GM12878 (cell line): ENCODE measurements around the gene TUBA8. TPM values are rescaled to one million over a fixed set of nuclear protein-coding genes. Genes with fewer than 3 reads are reported as not detected.

Experiments
- BACH1 ChIP-seq: fragments of 450-650 bp; IDR thresholded peaks from 2 replicates; pipeline ENCODE4 v1.6.1; 2017; ENCODE audit warnings: mild to moderate bottlenecking, borderline replicate concordance
- BCL11A ChIP-seq: IDR thresholded peaks from 2 replicates; pipeline ENCODE4 v1.6.1; 2011; ENCODE audit warnings: low read depth, low read length
- BHLHE40 ChIP-seq, 2 experiments: fragments of 450-650 bp in 1 of 2; IDR thresholded peaks; 2 replicates each; pipeline ENCODE4 v1.6.1; 2011 to 2017; ENCODE audit warnings: low read depth in 2 of 2, borderline replicate concordance in 1 of 2, improper control_type of control experiment in 1 of 2, low read length in 1 of 2, mild to moderate bottlenecking in 1 of 2
- FOXK2 ChIP-seq: fragments of 450-650 bp; IDR thresholded peaks from 2 replicates; pipeline ENCODE4 v1.6.1; 2017; ENCODE audit warnings: mild to moderate bottlenecking, moderate library complexity
- IKZF1 ChIP-seq: fragments of 450-650 bp; conservative IDR thresholded peaks from 2 replicates; pipeline ENCODE4 v1.6.1; 2017; ENCODE audit warnings: antibody characterized with exemption, mild to moderate bottlenecking
- NR2C1 ChIP-seq: fragments of 450-650 bp; IDR thresholded peaks from 2 replicates; pipeline ENCODE4 v1.6.1; 2017; ENCODE audit warnings: antibody characterized with exemption, mild to moderate bottlenecking, moderate library complexity
- NRF1 ChIP-seq: conservative IDR thresholded peaks from 2 replicates; pipeline ENCODE4 v1.6.1; 2011; ENCODE audit warnings: mild to moderate bottlenecking, low read depth, low read length, improper control_type of control experiment
- PML ChIP-seq: IDR thresholded peaks from 2 replicates; pipeline ENCODE4 v1.6.1; 2012; ENCODE audit warnings: low read length, inconsistent platforms
- RUNX3 ChIP-seq: IDR thresholded peaks from 2 replicates; pipeline ENCODE4 v1.6.1; 2012; ENCODE audit warnings: low read length, inconsistent platforms
- SP1 ChIP-seq: IDR thresholded peaks from one replicate; pipeline ENCODE4 v1.6.1; 2011; ENCODE audit warnings: low read depth, low read length
- SPI1 ChIP-seq: IDR thresholded peaks from 2 replicates; pipeline ENCODE4 v1.6.1; 2011; ENCODE audit warnings: low read depth, mild to moderate bottlenecking, low read length, moderate library complexity, borderline replicate concordance; ENCODE audit not compliant: insufficient read depth
- SREBF2 ChIP-seq: IDR thresholded peaks from 2 replicates; pipeline ENCODE4 v1.6.1; 2012; ENCODE audit warnings: mild to moderate bottlenecking, low read length
- ZNF217 ChIP-seq: fragments of 450-650 bp; IDR thresholded peaks from 2 replicates; pipeline ENCODE4 v1.6.1; 2017; ENCODE audit warnings: antibody characterized with exemption, mild to moderate bottlenecking
- polyA plus RNA-seq, 11 experiments: library from polyadenylated mRNA; depleted of rRNA in 4 of 11; unstranded in 6 of 11; stranded (reverse) in 5 of 11; fragments of >200 nt; fragmentation: Nextera tagmentation in 4 of 11; fragmentation: Illumina TruSeq in 1 of 11; extraction: Ambion mirVana in 4 of 11; extraction: Trizol in 1 of 11; gene quantifications; 1 replicate in 1 of 11; 2 replicates in 10 of 11; pipeline versions ENCODE4 v1.2.1 to v1.2.3, GENCODE V29; 2011 to 2016; ENCODE audit warnings: inconsistent platforms in 2 of 11, missing spikeins in 2 of 11, low read depth in 1 of 11
- total RNA-seq, 4 experiments: library from RNA; depleted of rRNA in 3 of 4; stranded (reverse); fragments of >200 nt in 3 of 4; fragmentation: Illumina TruSeq in 1 of 4; extraction: Trizol in 1 of 4; gene quantifications; 2 replicates each; pipeline versions ENCODE4 v1.2.1 to v1.2.3, GENCODE V29; 2013 to 2021
- TF ChIP-seq, protein P1 (sequence below): IDR thresholded peaks from 2 replicates; pipeline ENCODE4 v1.6.1; 2012; ENCODE audit warnings: mild to moderate bottlenecking, low read depth, low read length
- TF ChIP-seq, protein P2 (sequence below), 3 experiments: IDR thresholded peaks in 2 of 3; conservative IDR thresholded peaks in 1 of 3; 2 replicates each; pipeline ENCODE4 v1.5.1; 2011; ENCODE audit warnings: low read depth in 3 of 3, low read length in 3 of 3, mild to moderate bottlenecking in 3 of 3, control low read depth in 2 of 3, moderate library complexity in 2 of 3, inconsistent platforms in 1 of 3, mixed read lengths in 1 of 3; ENCODE audit not compliant: control insufficient read depth in 2 of 3, insufficient read depth in 1 of 3; ENCODE audit errors: extremely low read depth in 1 of 3
- TF ChIP-seq, protein P3 (sequence below): fragments of 450-650 bp; IDR thresholded peaks from 2 replicates; pipeline ENCODE4 v1.6.1; 2018; ENCODE audit warnings: borderline replicate concordance, mild to moderate bottlenecking; ENCODE audit not compliant: partially characterized antibody
- TF ChIP-seq, protein P4 (sequence below): fragments of 450-650 bp; formaldehyde crosslinking; IDR thresholded peaks from 2 replicates; pipeline ENCODE4 v1.5.0; 2022; ENCODE audit warnings: mild to moderate bottlenecking, missing genetic modification characterization

The TUBA8 gene
- total and polyA plus RNA-seq, 10 of the 15 experiments (the other 5 are each of a cell fraction or from before 2014, with no cell fraction given): 2.2 to 30.3 (median 21.0) TPM

DNA sequence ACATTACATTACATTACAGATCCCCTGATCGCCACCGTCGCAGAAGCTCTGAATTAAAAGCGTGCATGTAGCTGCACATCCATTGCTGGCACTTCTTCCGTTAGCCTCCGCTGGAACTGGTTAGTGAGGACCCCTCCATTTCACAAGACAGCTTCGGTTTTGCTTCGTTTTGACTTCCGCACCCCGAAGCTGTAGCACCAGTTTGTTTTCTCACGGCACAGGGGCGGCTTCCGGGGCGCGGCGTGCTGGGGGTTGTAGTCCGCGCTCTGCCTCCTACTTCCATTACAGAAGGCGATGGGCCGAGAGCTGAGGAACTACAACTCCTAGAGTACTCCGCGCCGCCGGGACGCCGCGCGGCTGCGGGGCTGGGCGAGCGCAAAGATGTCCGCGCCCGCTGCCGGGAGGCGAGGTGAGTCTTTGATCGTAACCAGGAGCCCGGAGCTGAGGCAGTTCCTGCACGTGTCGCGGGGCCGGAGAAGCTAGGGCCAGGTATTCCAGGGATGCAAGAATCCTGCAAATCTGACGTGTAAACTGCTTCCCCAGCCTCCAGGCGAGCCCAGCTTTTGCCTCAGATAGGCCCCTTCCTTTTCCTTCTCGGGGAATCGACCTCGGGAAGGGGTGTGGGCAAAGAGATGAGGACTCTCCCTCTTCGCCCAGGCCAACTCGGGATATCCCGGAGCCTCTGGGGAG, 32.8 kb upstream of the TUBA8 start, which contains the start of gene PEX26 (continued):
- TF ChIP-seq, protein P1, sequence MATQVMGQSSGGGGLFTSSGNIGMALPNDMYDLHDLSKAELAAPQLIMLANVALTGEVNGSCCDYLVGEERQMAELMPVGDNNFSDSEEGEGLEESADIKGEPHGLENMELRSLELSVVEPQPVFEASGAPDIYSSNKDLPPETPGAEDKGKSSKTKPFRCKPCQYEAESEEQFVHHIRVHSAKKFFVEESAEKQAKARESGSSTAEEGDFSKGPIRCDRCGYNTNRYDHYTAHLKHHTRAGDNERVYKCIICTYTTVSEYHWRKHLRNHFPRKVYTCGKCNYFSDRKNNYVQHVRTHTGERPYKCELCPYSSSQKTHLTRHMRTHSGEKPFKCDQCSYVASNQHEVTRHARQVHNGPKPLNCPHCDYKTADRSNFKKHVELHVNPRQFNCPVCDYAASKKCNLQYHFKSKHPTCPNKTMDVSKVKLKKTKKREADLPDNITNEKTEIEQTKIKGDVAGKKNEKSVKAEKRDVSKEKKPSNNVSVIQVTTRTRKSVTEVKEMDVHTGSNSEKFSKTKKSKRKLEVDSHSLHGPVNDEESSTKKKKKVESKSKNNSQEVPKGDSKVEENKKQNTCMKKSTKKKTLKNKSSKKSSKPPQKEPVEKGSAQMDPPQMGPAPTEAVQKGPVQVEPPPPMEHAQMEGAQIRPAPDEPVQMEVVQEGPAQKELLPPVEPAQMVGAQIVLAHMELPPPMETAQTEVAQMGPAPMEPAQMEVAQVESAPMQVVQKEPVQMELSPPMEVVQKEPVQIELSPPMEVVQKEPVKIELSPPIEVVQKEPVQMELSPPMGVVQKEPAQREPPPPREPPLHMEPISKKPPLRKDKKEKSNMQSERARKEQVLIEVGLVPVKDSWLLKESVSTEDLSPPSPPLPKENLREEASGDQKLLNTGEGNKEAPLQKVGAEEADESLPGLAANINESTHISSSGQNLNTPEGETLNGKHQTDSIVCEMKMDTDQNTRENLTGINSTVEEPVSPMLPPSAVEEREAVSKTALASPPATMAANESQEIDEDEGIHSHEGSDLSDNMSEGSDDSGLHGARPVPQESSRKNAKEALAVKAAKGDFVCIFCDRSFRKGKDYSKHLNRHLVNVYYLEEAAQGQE: no peak
- no peak for TF ChIP-seq RUNX3
- TF ChIP-seq NRF1: no peak
- TF ChIP-seq IKZF1: peak; percentile 99
- TF ChIP-seq FOXK2: peak; percentile 53
- TF ChIP-seq BCL11A: no peak
- peak; percentile 39 for TF ChIP-seq SP1
- TF ChIP-seq, protein P2, sequence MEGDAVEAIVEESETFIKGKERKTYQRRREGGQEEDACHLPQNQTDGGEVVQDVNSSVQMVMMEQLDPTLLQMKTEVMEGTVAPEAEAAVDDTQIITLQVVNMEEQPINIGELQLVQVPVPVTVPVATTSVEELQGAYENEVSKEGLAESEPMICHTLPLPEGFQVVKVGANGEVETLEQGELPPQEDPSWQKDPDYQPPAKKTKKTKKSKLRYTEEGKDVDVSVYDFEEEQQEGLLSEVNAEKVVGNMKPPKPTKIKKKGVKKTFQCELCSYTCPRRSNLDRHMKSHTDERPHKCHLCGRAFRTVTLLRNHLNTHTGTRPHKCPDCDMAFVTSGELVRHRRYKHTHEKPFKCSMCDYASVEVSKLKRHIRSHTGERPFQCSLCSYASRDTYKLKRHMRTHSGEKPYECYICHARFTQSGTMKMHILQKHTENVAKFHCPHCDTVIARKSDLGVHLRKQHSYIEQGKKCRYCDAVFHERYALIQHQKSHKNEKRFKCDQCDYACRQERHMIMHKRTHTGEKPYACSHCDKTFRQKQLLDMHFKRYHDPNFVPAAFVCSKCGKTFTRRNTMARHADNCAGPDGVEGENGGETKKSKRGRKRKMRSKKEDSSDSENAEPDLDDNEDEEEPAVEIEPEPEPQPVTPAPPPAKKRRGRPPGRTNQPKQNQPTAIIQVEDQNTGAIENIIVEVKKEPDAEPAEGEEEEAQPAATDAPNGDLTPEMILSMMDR (IDR thresholded peaks at IDR 0.05 in 2 of 3, conservative IDR thresholded peaks at IDR 0.05 in 1 of 3; ENCODE audit: control insufficient read depth in 2 of 3, extremely low read depth in 1 of 3, insufficient read depth in 1 of 3, low read depth in 3 of 3, low read length in 3 of 3): no peak
- no peak for TF ChIP-seq SREBF2
- TF ChIP-seq, protein P3, sequence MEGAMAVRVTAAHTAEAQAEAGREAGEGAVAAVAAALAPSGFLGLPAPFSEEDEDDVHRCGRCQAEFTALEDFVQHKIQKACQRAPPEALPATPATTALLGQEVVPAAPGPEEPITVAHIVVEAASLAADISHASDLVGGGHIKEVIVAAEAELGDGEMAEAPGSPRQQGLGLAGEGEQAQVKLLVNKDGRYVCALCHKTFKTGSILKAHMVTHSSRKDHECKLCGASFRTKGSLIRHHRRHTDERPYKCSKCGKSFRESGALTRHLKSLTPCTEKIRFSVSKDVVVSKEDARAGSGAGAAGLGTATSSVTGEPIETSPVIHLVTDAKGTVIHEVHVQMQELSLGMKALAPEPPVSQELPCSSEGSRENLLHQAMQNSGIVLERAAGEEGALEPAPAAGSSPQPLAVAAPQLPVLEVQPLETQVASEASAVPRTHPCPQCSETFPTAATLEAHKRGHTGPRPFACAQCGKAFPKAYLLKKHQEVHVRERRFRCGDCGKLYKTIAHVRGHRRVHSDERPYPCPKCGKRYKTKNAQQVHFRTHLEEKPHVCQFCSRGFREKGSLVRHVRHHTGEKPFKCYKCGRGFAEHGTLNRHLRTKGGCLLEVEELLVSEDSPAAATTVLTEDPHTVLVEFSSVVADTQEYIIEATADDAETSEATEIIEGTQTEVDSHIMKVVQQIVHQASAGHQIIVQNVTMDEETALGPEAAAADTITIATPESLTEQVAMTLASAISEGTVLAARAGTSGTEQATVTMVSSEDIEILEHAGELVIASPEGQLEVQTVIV: peak; percentile 96
- TF ChIP-seq, protein P4, sequence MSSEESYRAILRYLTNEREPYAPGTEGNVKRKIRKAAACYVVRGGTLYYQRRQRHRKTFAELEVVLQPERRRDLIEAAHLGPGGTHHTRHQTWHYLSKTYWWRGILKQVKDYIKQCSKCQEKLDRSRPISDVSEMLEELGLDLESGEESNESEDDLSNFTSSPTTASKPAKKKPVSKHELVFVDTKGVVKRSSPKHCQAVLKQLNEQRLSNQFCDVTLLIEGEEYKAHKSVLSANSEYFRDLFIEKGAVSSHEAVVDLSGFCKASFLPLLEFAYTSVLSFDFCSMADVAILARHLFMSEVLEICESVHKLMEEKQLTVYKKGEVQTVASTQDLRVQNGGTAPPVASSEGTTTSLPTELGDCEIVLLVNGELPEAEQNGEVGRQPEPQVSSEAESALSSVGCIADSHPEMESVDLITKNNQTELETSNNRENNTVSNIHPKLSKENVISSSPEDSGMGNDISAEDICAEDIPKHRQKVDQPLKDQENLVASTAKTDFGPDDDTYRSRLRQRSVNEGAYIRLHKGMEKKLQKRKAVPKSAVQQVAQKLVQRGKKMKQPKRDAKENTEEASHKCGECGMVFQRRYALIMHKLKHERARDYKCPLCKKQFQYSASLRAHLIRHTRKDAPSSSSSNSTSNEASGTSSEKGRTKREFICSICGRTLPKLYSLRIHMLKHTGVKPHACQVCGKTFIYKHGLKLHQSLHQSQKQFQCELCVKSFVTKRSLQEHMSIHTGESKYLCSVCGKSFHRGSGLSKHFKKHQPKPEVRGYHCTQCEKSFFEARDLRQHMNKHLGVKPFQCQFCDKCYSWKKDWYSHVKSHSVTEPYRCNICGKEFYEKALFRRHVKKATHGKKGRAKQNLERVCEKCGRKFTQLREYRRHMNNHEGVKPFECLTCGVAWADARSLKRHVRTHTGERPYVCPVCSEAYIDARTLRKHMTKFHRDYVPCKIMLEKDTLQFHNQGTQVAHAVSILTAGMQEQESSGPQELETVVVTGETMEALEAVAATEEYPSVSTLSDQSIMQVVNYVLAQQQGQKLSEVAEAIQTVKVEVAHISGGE: peak; percentile 38; the same call in 1 of the 2 replicates
- no peak; the same call in 1 of the 2 replicates for TF ChIP-seq BACH1
- peak; percentile 77 for TF ChIP-seq NR2C1
- peak; percentile 59; the same call in 1 of the 2 replicates for TF ChIP-seq PML
- peak in 1 of 2 experiments; percentile 59; a peak in 2 of 4 replicates for TF ChIP-seq BHLHE40 (IDR thresholded peaks at IDR 0.05; ENCODE audit: borderline replicate concordance in 1 of 2, low read depth in 2 of 2, low read length in 1 of 2)
- no peak for TF ChIP-seq ZNF217
- peak; percentile 54; the same call in 1 of the 2 replicates for TF ChIP-seq SPI1
